Ovary (tissue), 9 donors: ENCODE results near the gene KIT. TPM values are rescaled to one million over a fixed set of nuclear protein-coding genes. Genes with fewer than 3 reads are reported as not detected.
"Not testable (repeated sequence)": the region's sequence is repeated elsewhere in the genome, so short reads cannot be mapped to it uniquely, and the experiment has no call there.

Source experiments
- DNase-seq, 5 donors: peaks; one replicate each; pipeline ENCODE4 v3.0.0-alpha.2; 2019 to 2020
- H3K27ac ChIP-seq, 2 donors: fragments of 200-600 bp; one replicate each; pipeline versions ENCODE4 v1.5.1 to v1.8.0; 2019 to 2022
- H3K27me3 ChIP-seq: fragments of 200-600 bp; one replicate; pipeline ENCODE4 v1.8.0; 2022
- H3K36me3 ChIP-seq: fragments of 200-600 bp; sonication (generic); one replicate; pipeline ENCODE4 v1.5.1; 2019
- H3K4me1 ChIP-seq: one replicate; pipeline ENCODE4 v1.8.1; 2013; ENCODE audit warnings: mild to moderate bottlenecking, moderate library complexity; ENCODE audit not compliant: insufficient read depth
- H3K4me3 ChIP-seq: fragments of 200-600 bp; sonication (generic); one replicate; pipeline ENCODE4 v1.5.1; 2017
- H3K9me3 ChIP-seq, 2 donors: fragments of 200-600 bp in 1 of 2; sonication (generic) in 1 of 2; one replicate each; pipeline versions ENCODE4 v1.5.1 to v1.8.1; 2013 to 2019; ENCODE audit warnings: mild to moderate bottlenecking in 1 of 2, moderate library complexity in 1 of 2
- CTCF ChIP-seq, 3 donors: fragments of 450-650 bp in 2 of 3; fragments of 200-600 bp in 1 of 3; IDR thresholded peaks; one replicate each; pipeline versions ENCODE4 v1.5.1 to v1.8.0; 2016 to 2022; ENCODE audit warnings: antibody characterized with exemption in 3 of 3, mild to moderate bottlenecking in 1 of 3
- EP300 ChIP-seq: sonication (generic); formaldehyde crosslinking; IDR thresholded peaks from one replicate; pipeline ENCODE4 v1.6.1; 2017; ENCODE audit warnings: antibody characterized with exemption
- POLR2A ChIP-seq: fragments of 450-650 bp; IDR thresholded peaks from one replicate; pipeline ENCODE4 v1.6.1; 2017; ENCODE audit warnings: antibody characterized with exemption, mild to moderate bottlenecking, moderate library complexity
- WGBS, 3 donors: extraction: QIAGEN DNeasy Blood & Tissue Kit in 1 of 3; methylation state at CpG; one replicate each; pipeline versions ENCODE4 v1.1.5 to v1.1.7; 2013 to 2017; 5-methylcytosine and 5-hydroxymethylcytosine counted together
- intact Hi-C, 4 donors: fragments of 100-400 bp; cut with DNase I; formaldehyde crosslinking; loops; one replicate each; pipeline versions ENCODE4 v1.11.0 to v1.15.1; 2022 to 2023
- polyA plus RNA-seq, 2 donors: library from polyadenylated mRNA; stranded (reverse); fragments of 200-250 nt in 1 of 2; fragments of 350-450 nt in 1 of 2; fragmentation: Illumina TruSeq in 1 of 2; extraction: RNeasy Lipid Tissue Mini Kit (QIAGEN cat#74804) in 1 of 2; gene quantifications; one replicate each; pipeline ENCODE4 v1.2.3, GENCODE V29; 2013 to 2014
- total RNA-seq, 7 donors: library from RNA; depleted of rRNA in 2 of 7; stranded (reverse); fragments of >200 nt in 2 of 7; fragmentation: NEBNext Ultra II Directional in 3 of 7; extraction: Animal tissue kit (Norgen Biotek cat#: 25700) in 3 of 7; gene quantifications; one replicate each; pipeline versions ENCODE4 v1.1.0 to v1.2.4, GENCODE V29; 2016 to 2023
- donor health status: DM: no; HTN: no; CAD: no; lungs with moderate emphysema.
- donor health status: DM: no; HTN: no; CAD: no.
- donor health status: Bipolar disorder and iron deficiency.
- donor health status: DM: yes; HTN: yes; CAD: no.
- donor health status: DM: no; HTN: no; CAD: no.
- donor health status: DM: yes; HTN: yes; CAD: no.

Gene KIT
- total and polyA plus RNA-seq, 9 donors = 7.0 to 61.8 (median 21.7) TPM

GRCh38 chr4:54637325-54637724 lies 20.4 kb upstream of the KIT start:
- no peak overlapping the region for H3K27ac ChIP-seq
- intact Hi-C loops = no loop called here
- 81 to 91% (median 84%) methylated on average over 4 of the region's 4 CpGs for WGBS, 3 donors
- no peak overlapping the region for H3K4me3 ChIP-seq
- no peaks in the 10 kb centered on the region for H3K4me1 ChIP-seq
- no peaks in the 10 kb centered on the region for H3K27me3 ChIP-seq
- no peaks in the 10 kb centered on the region for H3K9me3 ChIP-seq
- no peak for DNase-seq
- TF ChIP-seq POLR2A (no peak), CTCF (IDR thresholded peaks at IDR 0.05) (no peak), EP300 (no peak)
- H3K36me3 ChIP-seq = no peaks in the 10 kb centered on the region

DNA sequence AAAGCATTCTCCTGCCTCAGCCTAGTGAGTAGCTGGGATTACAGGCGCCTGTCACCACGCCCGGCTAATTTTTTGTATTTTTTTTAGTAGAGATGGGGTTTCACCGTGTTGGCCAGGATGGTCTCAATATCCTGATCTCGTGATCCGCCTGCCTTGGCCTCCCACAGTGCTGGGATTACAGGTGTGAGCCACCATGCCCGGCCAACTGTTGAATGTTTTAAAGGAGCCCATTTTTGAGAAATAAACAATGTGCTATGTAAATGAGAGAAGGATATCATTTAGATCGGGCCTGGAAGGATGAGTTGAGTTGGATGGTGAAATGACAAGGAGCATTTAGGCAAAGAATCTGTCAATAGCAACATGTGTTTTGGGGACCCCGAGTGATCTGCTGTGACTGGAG lies 16.7 kb upstream of the KIT start:
- H3K4me3 ChIP-seq, DNase-seq, H3K9me3 ChIP-seq, H3K36me3 ChIP-seq, H3K27me3 ChIP-seq, H3K27ac ChIP-seq, intact Hi-C loops, H3K4me1 ChIP-seq: not testable (repeated sequence)
- 94 to 96% (median 95%) methylated on average over 9 of the region's 9 CpGs for WGBS, 3 donors

GRCh38 chr4:54643172-54643571 lies 14.6 kb upstream of the KIT start:
- no peak overlapping the region for H3K4me3 ChIP-seq
- TF ChIP-seq POLR2A (no peak), CTCF (IDR thresholded peaks at IDR 0.05) (no peak)
- no peaks in the 10 kb centered on the region for H3K27me3 ChIP-seq
- WGBS, 3 donors = 20 to 26% (median 24%) methylated on average over 5 of the region's 5 CpGs
- H3K4me1 ChIP-seq = peaks cover 4% of the 10 kb centered on the region
- H3K9me3 ChIP-seq = no peaks in the 10 kb centered on the region
- no peak overlapping the region for H3K27ac ChIP-seq
- intact Hi-C loops = no loop called here
- no peak for DNase-seq
- H3K36me3 ChIP-seq = no peaks in the 10 kb centered on the region

DNA sequence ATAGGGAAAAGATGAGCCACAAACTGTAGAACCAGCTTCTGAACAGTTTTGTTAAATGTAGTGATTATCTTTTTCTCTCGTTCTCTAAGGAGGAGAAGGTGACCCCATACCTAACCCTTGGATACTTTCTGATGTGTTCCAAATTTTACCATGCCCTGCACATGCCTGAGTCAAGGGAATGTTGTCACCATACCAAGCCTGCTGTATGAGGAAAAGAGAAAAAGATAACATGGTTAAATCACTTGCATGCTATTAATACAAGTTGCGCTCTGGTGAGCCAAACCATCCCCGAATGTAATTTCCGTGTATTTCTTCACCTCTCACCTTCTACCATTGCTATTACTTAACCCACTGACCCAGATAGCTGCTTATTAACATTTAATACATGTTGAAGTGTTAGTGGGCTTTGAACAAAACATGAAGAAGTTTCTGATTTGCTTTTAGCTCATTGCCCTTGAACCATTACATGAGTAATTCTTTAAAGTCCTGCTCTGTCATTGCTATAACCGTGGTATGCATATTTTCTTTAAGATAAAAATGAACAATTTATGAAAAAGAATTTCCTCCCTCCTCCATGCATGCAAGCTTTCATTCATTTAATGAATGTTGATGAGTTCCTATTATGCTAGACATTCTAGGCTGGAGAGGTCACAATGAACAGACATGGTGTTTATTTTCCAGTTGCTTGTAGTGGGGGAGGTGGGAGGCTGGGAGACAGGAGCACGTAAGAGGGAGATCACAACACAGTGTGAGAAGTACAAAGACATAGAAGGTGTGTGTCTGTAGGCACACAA lies 13.6 kb upstream of the KIT start:
- TF ChIP-seq POLR2A (no peak), CTCF (IDR thresholded peaks at IDR 0.05) (no peak), EP300 (no peak)
- H3K36me3 ChIP-seq = no peaks in the 10 kb centered on the region
- no peak overlapping the region for H3K4me3 ChIP-seq
- intact Hi-C loops = no loop called here
- no peaks in the 10 kb centered on the region for H3K9me3 ChIP-seq
- WGBS, 3 donors = 16 to 32% (median 21%) methylated on average over 6 of the region's 6 CpGs
- H3K27me3 ChIP-seq = no peaks in the 10 kb centered on the region
- H3K4me1 ChIP-seq = peaks cover 4% of the 10 kb centered on the region
- H3K27ac ChIP-seq = no peak overlapping the region
- DNase-seq = no peak

GRCh38 chr4:54645830-54646229 lies 11.9 kb upstream of the KIT start:
- Histone ChIP-seq H3K27ac (no peak overlapping the region), H3K36me3 (no peaks in the 10 kb centered on the region), H3K4me1 (peaks cover 4% of the 10 kb centered on the region), H3K4me3 (no peak overlapping the region), H3K9me3 (no peaks in the 10 kb centered on the region), H3K27me3 (no peaks in the 10 kb centered on the region)
- no peak for TF ChIP-seq POLR2A
- no peak for TF ChIP-seq EP300
- TF ChIP-seq CTCF (IDR thresholded peaks at IDR 0.05) = no peak
- intact Hi-C loops = no loop called here
- no peak for DNase-seq
- 88 to 96% (median 96%) methylated on average over 1 of the region's 1 CpG for WGBS, 3 donors
